GM19324 (cell line): ENCODE results near the gene PRR36.

Source experiments
- ATAC-seq: cut with Tn5 transposase; IDR thresholded peaks from one replicate; pipeline ENCODE4 v1.9.1; 2021; ENCODE audit warnings: mild to moderate bottlenecking, moderate library complexity; ENCODE audit not compliant: unreplicated experiment, low FRiP score

PRR36 gene

DNA sequence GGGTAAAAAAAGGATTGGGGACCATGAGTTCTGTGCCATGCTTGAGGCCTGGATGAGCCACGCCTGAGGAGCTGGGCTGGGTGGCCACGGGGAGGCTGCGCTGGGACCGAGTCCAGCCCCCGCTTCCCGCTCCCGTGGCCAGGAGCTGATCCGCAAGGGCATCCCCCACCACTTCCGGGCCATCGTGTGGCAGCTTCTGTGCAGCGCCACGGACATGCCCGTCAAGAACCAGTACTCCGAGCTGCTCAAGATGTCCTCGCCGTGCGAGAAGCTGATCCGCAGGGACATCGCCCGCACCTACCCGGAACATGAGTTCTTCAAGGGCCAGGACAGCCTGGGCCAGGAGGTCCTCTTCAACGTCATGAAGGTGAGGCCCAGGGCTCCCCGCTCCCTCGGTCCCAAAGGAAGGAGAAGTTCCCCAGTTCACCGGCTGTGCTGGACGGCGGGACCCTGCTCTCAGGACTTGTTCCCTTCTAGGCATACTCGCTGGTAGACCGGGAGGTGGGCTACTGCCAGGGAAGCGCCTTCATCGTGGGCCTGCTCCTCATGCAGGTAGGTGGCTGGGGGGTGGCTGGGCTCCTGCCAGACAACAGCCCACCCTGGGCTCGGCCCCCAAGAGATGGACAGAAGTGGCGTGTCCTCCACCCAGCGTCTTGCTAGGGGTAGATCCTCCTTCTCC is 25.3 kb downstream of the PRR36 start:
- no peak for ATAC-seq

DNA sequence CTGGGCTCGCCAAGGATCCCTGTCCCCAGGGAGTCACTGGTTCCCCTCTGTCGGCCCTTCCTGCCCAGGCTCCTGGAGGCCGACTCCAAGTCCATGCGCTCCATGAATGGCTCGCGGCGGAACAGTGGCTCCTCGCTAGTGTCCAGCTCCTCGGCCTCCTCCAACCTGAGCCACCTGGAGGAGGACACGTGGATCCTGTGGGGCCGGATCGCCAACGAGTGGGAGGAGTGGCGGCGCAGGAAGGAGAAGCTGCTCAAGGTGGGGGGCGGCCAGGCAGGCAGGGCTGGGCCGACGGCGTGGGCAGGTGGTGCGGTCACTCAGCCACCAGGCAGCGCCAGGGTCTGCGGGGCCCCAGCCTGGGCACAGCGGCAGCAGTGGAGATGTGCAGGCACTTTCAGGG is 26.5 kb downstream of the PRR36 start:
- ATAC-seq: no peak

DNA sequence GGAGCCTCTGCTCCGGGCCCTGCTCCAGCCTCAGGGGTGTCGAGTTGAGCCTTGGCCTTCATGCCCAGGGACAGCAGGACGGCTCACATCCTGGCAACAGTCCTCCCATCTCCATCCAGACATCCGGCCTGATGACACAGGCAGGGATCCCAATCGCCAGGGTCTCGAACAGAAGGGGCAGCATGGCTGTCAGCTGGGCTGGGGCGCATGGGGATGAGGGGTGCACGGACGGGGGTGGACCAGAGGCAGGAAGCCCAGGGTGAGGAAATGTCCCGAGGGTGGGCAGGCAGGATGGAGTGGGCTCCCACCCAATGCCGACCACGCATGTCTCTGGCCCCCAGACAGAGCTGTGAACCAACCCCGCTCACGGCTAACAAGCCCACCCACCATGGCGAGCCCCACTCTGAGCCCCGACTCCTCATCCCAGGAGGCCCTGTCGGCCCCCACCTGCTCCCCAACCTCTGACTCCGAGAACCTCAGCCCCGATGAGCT is 28.0 kb downstream of the PRR36 start:
- ATAC-seq: no peak

DNA sequence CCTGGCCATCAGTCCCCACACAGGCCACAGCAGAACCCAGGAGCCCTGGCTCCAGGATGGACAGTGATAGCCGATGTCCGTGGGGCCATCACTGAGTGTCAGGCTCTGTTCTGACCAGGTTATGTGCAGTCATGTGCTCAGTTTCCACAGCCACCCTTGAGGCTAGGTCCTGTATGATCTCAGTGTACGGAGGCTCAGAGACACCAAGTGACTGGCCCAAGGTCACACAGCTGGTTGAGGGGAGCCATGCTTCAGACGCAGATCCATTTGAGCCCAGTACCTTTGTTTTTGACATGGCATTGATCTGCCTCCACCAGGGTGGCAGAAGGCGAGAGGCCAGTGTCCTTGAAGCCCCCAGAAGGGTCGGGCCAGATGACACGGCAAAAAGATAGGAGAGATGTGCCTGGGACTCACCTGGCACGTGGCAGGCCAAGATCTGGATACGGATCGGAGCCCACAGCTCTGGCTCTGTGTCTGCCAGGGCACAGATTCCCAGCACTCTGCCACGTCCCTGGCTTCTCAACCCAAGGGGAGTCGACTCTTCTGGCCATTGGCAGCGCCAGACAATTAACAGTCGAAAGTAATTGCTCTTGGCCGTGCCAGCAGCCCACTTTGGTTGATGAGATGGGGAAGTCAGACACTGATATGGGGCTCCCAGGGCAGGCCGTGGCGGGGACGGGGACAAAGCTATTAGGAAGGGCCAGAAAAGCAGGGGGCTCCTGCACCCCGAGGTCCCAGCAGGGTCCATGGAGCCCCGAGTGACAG is 28.6 kb downstream of the PRR36 start:
- ATAC-seq: no peak

DNA sequence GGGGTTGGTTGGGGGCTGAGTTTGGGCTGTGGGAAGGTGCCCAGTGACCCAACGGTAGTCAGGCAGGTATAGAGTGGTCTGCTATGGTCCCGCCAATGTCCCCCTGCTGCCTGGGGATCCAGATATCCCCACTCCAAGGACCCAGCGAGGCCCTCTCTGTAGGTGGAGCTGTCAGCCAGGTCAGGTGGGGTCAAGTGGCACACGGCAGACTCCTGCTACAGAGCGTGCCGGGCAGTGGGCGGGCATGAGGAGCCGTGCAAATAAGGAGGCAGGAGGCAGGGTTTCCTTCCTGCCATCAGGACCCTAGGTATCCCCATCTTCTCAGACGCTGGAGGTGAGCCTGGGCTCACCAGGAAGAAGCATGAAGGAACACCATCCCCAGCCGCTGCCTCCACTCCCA is 29.2 kb downstream of the PRR36 start:
- ATAC-seq: no peak

DNA sequence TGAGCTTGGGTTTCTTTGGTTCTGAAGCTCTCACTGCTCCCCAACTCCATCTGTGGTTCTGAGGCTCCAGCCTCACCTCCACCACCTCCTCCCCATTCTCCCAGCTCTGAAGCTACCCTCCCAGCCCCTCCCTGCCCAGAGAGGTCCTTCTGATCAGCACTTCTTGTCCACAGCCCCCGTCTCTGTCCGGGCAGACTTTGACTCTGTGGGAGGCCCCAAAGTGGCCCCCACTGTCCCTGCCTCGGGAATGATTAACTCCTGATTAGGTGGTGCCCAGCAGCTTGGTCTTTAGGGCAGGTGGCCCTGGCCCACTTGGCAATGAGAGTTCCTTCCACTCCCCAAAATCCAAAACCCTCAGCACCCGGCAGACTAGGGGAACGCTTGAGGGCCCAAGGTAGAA is 29.8 kb downstream of the PRR36 start:
- ATAC-seq: no peak

DNA sequence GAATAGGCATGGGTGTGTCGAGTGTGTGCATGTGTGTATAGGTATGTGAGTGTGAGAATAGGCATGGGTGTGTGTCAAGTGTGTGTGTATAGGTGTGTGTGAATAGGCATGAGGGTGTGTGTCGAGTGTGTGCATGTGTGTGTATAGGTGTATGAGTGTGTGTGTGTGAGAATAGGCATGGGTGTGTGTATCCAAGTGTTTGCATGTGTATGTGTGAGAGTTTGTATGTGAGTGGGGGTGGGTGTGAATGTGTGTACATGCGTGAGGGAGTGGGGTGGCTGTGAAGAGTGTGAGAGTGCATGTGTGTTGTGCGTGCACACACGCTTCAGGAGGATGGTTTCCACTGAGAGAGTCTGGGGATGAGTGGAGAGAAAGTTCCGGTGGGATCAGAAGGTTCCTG is 30.7 kb downstream of the PRR36 start:
- ATAC-seq: no peak

DNA sequence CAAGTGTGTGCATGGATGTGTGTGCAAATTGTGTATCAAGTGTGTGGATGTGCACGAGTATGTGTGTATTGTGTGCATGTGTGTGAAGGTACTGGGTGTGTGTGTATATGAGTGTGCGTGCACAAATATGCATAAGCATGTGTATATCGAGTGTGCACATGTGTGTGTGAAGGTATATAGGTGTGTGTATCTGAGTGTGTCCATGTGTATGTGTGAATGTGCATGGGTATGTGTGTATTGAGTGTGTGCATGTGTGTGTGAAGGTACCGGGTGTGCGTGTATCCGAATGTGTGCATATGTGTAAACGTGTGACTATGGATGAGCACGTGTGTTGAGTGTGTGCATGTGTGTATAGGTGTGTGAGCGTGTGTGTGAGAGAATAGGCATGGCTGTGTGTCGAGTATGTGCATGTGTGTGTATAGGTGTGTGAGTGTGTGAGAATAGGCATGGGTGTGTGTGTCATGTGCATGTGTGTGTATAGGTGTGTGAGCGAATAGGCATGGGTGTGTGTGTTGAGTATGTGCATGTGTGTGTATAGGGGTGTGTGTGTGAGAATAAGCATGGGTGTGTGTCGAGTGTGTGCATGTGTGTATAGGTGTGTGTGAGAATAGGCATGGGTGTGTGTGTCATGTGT is 31.4 kb downstream of the PRR36 start:
- no peak for ATAC-seq

DNA sequence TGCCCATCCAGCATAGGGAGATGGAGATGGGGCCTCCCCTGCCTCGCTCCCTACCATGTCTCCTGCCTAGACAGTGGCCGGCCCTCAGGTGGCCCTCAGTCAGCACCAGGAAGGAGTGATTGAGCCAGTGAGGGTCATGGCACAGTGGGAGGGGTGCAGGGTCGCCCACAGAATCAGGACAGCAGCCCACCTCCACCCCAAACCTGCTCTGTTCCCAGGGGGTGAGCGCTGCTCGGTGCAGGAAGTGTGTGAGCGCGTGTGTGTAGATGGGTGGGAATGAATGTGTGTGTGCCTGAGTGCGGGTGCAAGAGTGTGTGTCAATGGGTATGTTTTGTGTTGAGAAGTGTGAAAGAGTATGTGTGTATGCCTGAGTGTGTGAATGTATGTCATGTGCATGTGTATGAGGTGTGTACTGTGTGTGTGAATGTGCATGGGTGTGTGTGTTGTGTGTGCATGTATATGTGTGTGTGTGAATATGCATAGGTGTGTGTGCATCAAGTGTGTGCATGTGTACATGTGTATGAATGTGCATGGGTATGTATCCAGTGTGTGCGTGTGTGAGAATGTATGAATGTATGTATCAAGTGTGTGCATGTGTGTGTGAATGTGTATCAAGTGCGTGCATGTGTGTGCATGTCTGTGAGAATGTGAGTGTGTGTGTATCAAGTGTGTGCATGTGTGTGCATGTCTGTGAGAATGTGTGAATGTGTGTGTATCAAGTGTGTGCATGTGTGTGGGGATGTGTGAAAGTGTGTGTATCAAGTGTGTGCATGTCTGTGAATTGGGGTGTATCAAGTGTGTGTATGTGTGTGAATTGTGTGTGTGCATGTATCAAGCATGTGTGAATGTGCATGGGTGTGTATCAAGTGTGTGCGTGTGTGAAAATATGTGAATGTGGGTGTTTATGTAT is 32.2 kb downstream of the PRR36 start:
- no peak for ATAC-seq

DNA sequence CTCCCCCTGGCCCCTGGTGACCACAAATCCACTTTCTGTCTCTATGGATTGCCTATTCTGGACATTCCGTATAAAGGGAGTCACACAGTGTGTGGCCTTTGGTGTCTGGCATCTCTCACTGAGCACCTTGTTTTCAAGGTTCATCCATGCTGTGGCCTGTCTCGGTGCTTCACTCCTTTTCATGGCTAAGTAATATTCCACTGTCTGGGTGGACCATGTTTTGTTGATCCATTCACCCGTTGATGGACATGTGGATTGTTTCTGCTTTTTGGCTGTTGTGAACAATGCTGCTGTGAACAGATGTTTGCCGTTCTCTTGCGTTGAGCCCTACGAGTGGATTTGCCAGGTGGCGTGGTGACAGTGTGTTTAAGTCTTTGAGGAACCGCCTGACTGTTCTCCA is 33.6 kb downstream of the PRR36 start:
- ATAC-seq: no peak

DNA sequence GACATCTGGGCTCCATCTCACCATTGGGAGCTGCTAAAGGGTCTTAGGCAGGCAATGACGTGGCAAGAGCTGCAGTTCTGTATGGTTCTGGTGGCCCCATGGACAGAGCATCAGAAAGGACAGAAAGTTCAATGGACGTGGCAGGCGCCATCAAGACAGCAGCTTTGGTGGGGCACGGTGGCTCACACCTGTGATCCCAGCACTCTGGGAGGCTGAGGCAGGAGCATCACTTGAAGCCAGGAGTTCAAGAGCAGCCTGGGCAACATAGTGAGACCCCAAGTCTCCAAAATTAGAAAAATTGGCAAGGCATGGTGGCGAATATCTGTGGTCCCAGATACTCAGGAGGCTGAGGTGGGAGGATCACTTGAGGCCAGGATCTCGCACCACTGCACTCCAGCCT is 34.7 kb downstream of the PRR36 start:
- no peak for ATAC-seq

DNA sequence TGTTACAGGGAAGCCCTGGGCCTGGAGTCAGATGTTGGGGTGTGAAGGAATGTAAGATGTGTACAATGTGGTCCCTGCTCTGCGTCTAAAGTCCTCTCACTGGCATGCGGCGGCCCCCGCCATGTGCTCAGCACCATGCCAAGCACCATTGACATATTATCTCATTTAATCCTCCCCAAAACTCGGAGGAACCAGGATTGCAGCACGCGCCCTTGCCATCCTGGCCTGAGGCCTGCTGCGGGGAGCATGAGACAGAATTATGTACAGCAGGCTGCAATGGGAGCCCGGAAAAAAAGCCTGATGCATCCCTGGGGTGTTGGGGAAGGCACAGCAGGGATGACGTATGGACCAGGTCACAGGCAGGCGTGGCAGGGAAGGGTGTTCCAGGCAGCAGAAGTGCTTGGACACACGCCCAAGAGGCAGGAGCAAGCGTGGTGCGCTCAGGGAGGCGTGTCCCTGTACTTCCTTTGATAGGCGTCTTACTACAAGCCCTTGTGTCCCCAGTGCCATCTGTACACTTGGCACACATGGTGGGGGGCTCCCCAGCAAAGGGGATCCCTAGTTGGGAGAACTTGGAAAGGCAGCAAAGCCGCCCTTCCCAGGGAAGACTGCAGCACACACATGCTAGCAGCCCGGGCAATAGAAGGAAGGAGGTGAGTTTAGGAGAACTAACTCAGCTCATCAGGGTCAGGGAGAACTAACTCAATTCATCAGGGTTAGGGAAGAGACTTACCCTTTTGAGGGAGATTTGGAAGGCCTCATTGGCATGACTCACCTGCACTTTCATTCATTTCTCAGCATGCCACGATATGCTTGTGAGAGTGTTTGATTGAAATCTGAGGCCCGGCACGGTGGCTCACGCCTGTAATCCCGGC is 40.7 kb downstream of the PRR36 start:
- ATAC-seq: no peak

DNA sequence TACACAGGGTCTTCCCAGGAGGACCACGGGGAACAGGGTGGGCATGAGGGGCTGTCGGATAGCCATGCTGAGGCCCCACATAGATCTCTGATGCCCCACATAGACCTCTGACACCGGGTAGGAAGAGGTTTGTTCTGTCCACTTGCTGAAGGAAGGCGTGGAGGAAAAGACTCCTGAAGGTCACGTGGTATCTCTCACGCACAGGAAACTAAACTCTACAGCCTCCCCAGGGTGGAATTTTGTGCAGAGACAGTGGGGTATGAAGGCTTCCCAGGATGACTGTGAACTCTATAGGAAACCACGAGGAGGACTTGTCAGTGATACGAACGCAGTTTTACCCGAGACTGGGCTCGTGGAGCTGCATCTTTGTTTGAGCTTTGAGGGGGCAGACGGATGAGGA is 41.4 kb downstream of the PRR36 start:
- ATAC-seq: no peak

DNA sequence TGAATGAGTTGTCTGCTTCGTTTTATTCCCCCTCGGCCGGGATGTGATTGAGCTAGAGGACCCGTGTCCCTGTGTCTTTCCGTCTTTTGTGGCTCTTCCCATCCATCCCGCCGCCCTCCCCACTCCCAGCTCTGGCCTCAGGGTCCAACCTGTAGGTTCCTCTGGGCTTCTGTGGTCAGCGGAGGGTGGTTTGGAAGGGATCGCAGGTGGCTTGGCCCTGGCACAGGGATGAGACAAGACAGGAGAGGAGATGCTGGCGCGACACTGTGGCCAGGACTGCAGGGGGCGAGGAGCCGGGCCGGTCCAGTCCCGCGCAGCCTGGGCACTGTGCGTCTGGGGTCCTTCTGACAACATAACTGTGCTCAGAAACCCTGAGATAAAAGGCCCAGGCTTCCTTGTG is 42.2 kb downstream of the PRR36 start:
- no peak for ATAC-seq

DNA sequence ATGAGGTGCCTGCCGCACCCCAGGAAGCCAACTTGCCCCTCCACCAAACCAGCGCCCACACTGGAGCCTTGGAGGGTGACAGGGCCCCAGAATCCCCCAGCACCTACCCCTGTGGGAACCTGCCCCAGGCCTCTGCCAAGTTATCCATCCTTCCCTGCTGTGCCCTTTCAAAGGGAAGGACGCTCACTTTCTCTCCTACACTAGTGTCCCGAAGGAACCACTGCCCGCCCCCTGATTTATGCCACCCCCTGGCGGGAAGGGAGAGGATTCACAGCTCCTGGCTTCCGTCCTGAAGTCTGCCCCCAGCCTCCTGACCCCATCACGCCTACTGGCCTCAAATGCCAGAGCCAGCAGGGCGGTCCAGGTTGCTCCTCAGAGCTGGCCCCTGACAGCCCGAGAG is 42.7 kb downstream of the PRR36 start:
- ATAC-seq: no peak

DNA sequence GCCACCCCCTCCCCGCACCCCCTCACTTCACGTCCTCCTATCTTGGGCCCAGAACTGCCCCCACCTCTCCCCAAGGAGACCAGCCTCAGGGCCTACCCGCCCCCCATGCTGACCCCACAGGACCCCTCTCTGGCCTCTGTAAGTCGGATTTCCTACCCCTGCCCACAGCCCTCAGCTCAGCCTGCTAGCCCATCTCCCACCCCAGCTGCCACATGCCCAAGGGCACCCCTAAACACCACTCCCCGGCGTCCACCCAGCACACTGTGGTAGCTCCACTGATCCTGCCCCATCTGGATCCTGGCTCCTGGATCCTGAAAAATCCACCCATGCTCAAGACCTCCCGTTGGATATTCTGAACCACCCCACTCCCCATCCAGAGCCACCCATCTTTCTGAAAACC is 43.4 kb downstream of the PRR36 start:
- no peak for ATAC-seq

DNA sequence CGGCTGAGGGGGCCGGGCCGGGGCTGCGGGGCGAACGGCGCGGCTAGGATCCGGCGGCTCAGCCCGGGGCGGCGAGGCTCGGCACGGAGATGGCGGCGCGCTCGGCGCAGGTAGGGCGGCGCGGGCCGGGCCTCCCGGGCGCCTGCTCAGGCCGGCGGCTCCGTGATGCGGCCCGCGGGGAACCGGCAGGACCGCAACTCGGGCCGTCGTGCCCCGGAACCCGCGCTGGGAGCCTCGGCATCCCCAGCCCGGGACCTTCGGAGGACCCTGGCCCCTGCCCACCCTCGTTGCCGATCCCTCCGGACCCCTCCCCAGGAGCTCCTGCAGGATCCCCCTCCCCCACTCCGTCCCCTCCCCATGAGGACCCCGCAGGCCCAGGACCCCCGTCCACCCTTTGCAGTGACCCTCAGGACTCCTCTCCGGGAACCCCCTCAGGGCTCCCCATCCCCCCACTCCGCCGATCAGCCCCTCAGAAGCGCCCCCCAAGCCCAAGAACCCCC is 43.9 kb downstream of the PRR36 start:
- no peak for ATAC-seq

DNA sequence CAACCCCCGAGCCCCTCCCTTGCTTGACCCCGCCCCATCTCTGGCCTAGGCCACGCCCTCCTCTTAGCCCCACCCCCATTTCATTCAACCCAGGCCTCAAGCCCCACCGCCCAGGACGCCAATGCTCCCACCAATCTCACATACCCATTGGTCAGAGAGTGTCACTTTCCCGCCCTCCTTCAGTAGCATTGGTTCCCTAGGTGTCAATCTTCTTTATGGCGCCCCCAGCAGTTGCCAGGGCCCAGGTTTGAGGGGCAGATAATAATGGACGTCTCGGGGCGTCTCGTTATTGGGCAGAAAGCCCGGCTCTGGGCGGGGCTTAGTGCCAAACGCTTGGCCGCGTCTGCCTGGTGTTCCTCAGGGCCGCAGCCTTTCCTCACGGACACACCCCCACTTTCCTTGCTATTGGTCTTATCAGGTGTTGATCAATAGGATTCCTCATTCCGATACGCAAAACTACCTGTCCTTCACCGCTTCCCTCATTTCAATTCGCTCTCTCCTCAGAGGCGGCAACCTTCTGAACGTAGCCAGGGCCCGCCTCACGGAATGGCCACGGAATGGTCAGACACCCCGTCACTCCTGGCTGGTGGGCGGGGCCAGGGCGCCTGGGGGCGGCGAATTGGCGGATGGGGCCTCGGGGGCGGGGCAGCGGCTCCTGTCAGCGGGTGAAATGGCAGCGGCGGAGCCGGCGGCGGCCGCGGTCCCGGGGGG is 44.5 kb downstream of the PRR36 start, which contains the start of gene EVI5L:
Gene EVI5L, plus strand, starts transcription at position 658 of the 711 bp plus-strand sequence. CDS start 16,325 bp downstream, outside the sequence.
- ATAC-seq: peak; percentile 91

DNA sequence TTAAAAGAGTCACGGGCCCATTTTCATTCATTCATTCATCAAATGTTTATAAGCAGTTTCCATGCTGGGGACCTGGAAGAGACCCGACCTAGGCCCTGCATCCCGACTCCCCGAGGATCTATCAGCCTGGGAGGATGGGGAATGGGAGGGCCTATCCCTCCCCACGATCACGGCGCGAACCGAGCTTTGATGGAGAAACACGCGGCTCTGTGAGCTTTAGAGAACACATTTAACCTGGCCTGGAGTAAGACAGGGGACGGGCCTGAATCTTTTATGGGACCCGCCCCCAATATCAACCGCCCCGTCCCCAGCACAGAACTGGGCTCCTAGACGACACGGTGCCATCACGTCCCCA is 45.0 kb downstream of the PRR36 start:
- no peak for ATAC-seq
